Hepatocyte (in vitro differentiated cells): ENCODE data around the gene ZNF724. TPM values are rescaled to one million over a fixed set of nuclear protein-coding genes. Genes with fewer than 3 reads are reported as not detected.
A peak's percentile ranks its signal among the peaks of the same experiment; 100 is the strongest.
"Not testable (repeated sequence)": the region's sequence is repeated elsewhere in the genome, so short reads cannot be mapped to it uniquely, and the experiment has no call there.

Source experiments
- DNase-seq: peaks from one replicate; pipeline ENCODE4 v3.0.0-alpha.2; 2016; ENCODE audit warnings: low spot score
- H2AFZ ChIP-seq: fragments of 200-600 bp; sonication (generic); 2 replicates; pipeline ENCODE4 v1.6.0; 2016; ENCODE audit warnings: antibody characterized with exemption, mild to moderate bottlenecking
- H3K27ac ChIP-seq: fragments of 200-600 bp; sonication (generic); 2 replicates; pipeline ENCODE4 v1.5.1; 2016; ENCODE audit warnings: mild to moderate bottlenecking
- H3K27me3 ChIP-seq: fragments of 200-600 bp; sonication (generic); 2 replicates; pipeline ENCODE4 v1.6.1; 2016
- H3K36me3 ChIP-seq: fragments of 200-600 bp; sonication (generic); replicated peaks from 2 replicates; pipeline ENCODE4 v1.5.1; 2016; ENCODE audit warnings: low read depth; ENCODE audit not compliant: insufficient read depth
- H3K4me1 ChIP-seq: fragments of 200-600 bp; sonication (generic); 2 replicates; pipeline ENCODE4 v1.5.1; 2016; ENCODE audit warnings: mild to moderate bottlenecking, moderate library complexity; ENCODE audit not compliant: insufficient read depth
- H3K4me2 ChIP-seq: fragments of 200-600 bp; sonication (generic); 2 replicates; pipeline ENCODE4 v1.6.0; 2016
- H3K4me3 ChIP-seq: fragments of 200-600 bp; sonication (generic); 2 replicates; pipeline ENCODE4 v1.5.1; 2016; ENCODE audit warnings: mild to moderate bottlenecking
- H3K79me2 ChIP-seq: fragments of 200-600 bp; sonication (generic); 2 replicates; pipeline ENCODE4 v1.6.0; 2017; ENCODE audit warnings: mild to moderate bottlenecking
- H3K9me2 ChIP-seq: fragments of 200-600 bp; sonication (generic); replicated peaks from 2 replicates; pipeline ENCODE4 v1.6.0; 2017; ENCODE audit warnings: mild to moderate bottlenecking; ENCODE audit not compliant: insufficient read depth
- H3K9me3 ChIP-seq: fragments of 200-600 bp; sonication (generic); 2 replicates; pipeline ENCODE4 v1.5.1; 2016; ENCODE audit warnings: low read depth, mild to moderate bottlenecking
- H4K20me1 ChIP-seq: fragments of 200-600 bp; sonication (generic); 2 replicates; pipeline ENCODE4 v1.6.0; 2016; ENCODE audit warnings: mild to moderate bottlenecking; ENCODE audit not compliant: insufficient read depth, poor library complexity, severe bottlenecking
- EZH2 ChIP-seq: fragments of 200-600 bp; sonication (generic); IDR thresholded peaks from 2 replicates; pipeline ENCODE4 v1.6.1; 2016; ENCODE audit warnings: antibody characterized with exemption, mild to moderate bottlenecking, borderline replicate concordance
- EZH2phosphoT487 ChIP-seq: fragments of 200-600 bp; sonication (generic); IDR thresholded peaks from one replicate; pipeline ENCODE4 v1.6.1; 2018; ENCODE audit warnings: antibody characterized with exemption, mild to moderate bottlenecking, low read depth, moderate library complexity; ENCODE audit not compliant: unreplicated experiment, severe bottlenecking
- WGBS: methylation state at CpG from one replicate; pipeline ENCODE4 v1.1.6; 2016; ENCODE audit warnings: low lambda C conversion rate; ENCODE audit errors: missing lambda C conversion rate; 5-methylcytosine and 5-hydroxymethylcytosine counted together
- polyA plus RNA-seq: library from polyadenylated mRNA; unstranded; fragments of >200 nt; fragmentation: Nextera tagmentation; extraction: Ambion mirVana; gene quantifications from 2 replicates; pipeline ENCODE4 v1.2.1, GENCODE V29; 2016
- total RNA-seq: library from RNA; depleted of rRNA; stranded (reverse); fragments of >200 nt; gene quantifications from 2 replicates; pipeline ENCODE4 v1.2.3, GENCODE V29; 2014
- TF ChIP-seq, protein P1 (sequence below): fragments of 200-600 bp; sonication (generic); IDR thresholded peaks from 2 replicates; pipeline ENCODE4 v1.5.1; 2016; ENCODE audit warnings: antibody characterized with exemption, mild to moderate bottlenecking; ENCODE audit not compliant: poor library complexity

ZNF724 gene
- total and polyA plus RNA-seq, 2 experiments from 2014 or later, result 0.93 to 6.5 TPM

DNA sequence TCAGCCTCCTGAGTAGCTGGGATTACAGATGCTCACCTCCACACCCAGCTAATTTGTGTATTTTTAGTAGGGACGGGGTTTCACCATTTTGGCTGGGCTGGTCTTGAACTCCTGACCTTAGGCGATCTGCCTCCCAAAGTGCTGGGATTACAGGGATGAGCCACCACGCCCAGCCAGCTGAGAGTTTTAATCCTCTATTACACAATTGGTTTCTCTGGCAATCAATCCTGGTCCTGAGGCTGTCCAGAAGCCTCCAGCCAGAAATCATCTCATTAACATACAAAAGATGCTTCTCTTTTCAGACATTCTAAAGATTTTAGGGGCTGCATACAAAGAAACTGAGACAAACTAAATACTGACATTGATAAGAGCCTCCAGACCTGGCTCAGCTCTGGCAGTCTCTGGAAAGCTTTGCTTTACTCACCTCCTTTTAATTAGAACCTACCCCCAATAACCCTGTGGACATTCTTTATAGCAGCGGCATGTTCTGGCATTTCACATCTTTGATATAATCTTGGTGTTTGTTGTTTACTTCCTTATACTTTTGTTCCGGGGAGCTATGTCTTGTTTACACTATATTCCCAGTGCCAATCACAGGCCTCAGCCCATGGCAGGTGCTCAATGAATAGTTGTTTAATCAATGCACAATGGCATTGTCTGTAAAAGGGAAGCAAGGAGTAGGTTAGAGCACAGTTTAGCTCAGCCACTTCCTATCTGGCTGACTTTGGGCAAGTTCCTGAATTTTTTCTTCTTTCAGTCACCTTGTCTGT is 4.1 kb upstream of the ZNF724 start:
- Histone ChIP-seq H3K79me2 (no peaks in the 10 kb centered on the region), H3K36me3 (no peaks in the 10 kb centered on the region), H3K27ac (no peak overlapping the region), H2AFZ (no peak overlapping the region), H3K27me3 (no peaks in the 10 kb centered on the region), H4K20me1 (no peaks in the 10 kb centered on the region), H3K4me1 (peaks cover 3% of the 10 kb centered on the region), H3K4me3 (no peak overlapping the region), H3K4me2 (no peak overlapping the region), H3K9me2 (no peaks in the 10 kb centered on the region), H3K9me3 (no peaks in the 10 kb centered on the region)
- DNase-seq, result no peak
- TF ChIP-seq, protein P1, sequence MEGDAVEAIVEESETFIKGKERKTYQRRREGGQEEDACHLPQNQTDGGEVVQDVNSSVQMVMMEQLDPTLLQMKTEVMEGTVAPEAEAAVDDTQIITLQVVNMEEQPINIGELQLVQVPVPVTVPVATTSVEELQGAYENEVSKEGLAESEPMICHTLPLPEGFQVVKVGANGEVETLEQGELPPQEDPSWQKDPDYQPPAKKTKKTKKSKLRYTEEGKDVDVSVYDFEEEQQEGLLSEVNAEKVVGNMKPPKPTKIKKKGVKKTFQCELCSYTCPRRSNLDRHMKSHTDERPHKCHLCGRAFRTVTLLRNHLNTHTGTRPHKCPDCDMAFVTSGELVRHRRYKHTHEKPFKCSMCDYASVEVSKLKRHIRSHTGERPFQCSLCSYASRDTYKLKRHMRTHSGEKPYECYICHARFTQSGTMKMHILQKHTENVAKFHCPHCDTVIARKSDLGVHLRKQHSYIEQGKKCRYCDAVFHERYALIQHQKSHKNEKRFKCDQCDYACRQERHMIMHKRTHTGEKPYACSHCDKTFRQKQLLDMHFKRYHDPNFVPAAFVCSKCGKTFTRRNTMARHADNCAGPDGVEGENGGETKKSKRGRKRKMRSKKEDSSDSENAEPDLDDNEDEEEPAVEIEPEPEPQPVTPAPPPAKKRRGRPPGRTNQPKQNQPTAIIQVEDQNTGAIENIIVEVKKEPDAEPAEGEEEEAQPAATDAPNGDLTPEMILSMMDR, result no peak
- TF ChIP-seq EZH2, result no peak
- no peak for TF ChIP-seq EZH2phosphoT487
- WGBS, result 40% methylated on average over 5 of the region's 5 CpGs

DNA sequence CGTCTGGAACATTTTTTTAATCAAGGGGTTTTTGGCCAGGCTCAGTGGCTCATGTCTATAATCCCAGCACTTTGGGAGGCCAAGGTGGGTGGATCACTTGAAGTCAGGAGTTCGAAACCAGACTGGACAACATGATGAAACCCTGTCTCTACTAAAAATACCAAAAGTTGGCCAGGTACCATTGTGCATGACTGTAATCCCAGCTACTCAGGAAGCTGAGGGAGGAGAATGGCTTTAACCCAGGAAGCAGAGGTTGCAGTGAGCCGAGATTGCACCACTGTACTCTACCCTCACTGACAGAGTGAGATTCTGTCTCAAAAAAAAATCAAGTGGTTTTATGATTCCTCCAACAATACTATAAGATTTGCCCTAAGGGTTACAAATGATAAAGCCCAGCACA is 3.1 kb upstream of the ZNF724 start:
- H3K4me3 ChIP-seq, H2AFZ ChIP-seq, H3K36me3 ChIP-seq, H3K4me1 ChIP-seq, H4K20me1 ChIP-seq, DNase-seq, H3K4me2 ChIP-seq, H3K27ac ChIP-seq, H3K9me2 ChIP-seq, H3K79me2 ChIP-seq, H3K9me3 ChIP-seq, H3K27me3 ChIP-seq: not testable (repeated sequence)
- 91% methylated on average over 3 of the region's 3 CpGs for WGBS

DNA sequence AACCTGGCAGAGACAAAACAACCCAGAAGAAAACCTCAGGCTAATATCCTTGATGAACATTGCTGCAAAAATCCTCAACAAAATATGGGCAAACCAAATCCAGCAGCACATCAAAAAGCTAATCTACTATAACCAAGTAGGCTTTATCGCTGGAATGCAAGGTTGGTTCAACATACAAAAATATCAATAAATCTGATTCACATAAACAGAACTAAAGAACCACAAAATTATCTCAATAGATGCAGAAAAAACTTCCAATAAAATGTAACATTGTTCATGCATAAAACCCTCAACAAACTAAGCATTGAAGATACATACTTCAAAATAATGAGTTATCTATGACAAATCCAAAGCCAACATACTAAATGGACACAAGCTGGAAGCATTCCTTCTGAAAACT is 8.8 kb downstream of the ZNF724 start:
- Histone ChIP-seq H3K27ac (no peak overlapping the region), H3K79me2 (peaks cover 57% of the 10 kb centered on the region), H3K36me3 (no peaks in the 10 kb centered on the region), H3K9me2 (no peaks in the 10 kb centered on the region), H2AFZ (no peak overlapping the region), H3K4me2 (no peak overlapping the region), H3K4me3 (no peak overlapping the region), H3K4me1 (no peaks in the 10 kb centered on the region), H3K27me3 (no peaks in the 10 kb centered on the region), H3K9me3 (peaks cover 33% of the 10 kb centered on the region), H4K20me1 (no peaks in the 10 kb centered on the region)
- WGBS, result 54% methylated on average over 1 of the region's 1 CpG
- no peak for TF ChIP-seq EZH2phosphoT487
- TF ChIP-seq, protein P1, result no peak
- TF ChIP-seq EZH2, result no peak
- no peak for DNase-seq

- DNase-seq, result no peak
- Histone ChIP-seq H3K27ac (no peak overlapping the region), H2AFZ (no peak overlapping the region), H3K4me2 (no peak overlapping the region), H3K27me3 (no peaks in the 10 kb centered on the region), H3K9me3 (peaks cover 61% of the 10 kb centered on the region), H3K4me3 (peak overlapping the region; percentile 3), H4K20me1 (no peaks in the 10 kb centered on the region), H3K4me1 (no peaks in the 10 kb centered on the region), H3K36me3 (peaks cover 19% of the 10 kb centered on the region), H3K9me2 (no peaks in the 10 kb centered on the region), H3K79me2 (no peaks in the 10 kb centered on the region)
- WGBS, result 91% methylated on average over 3 of the region's 3 CpGs
- TF ChIP-seq, protein P1, result no peak
- TF ChIP-seq EZH2, result no peak
- no peak for TF ChIP-seq EZH2phosphoT487
These were observed 27.1 kb downstream of the ZNF724 start for GRCh38 chr19:23222998-23223652.
